ENCODE data around the gene PC. TPM values are rescaled to one million over a fixed set of nuclear protein-coding genes. Genes with fewer than 3 reads are reported as not detected.

PC gene
- total and polyA plus RNA-seq, 2 donors (not counting 3 experiments of a cell fraction or from before 2014, with no cell fraction given) = 5.5 to 17.5 TPM

- Histone ChIP-seq H2AFZ (ENCODE audit: low read depth, low read length) (no peak overlapping the region), H3K4me2 (ENCODE audit: insufficient read depth, low read length) (no peak overlapping the region), H3K79me2 (ENCODE audit: control insufficient read depth, insufficient read depth, low read length) (no peaks in the 10 kb centered on the region), H3K27me3 (ENCODE audit: control insufficient read depth in 2 of 2, insufficient read depth in 2 of 2, low read length in 2 of 2) (no peaks in the 10 kb centered on the region), H3K4me1 (ENCODE audit: control insufficient read depth, extremely low read depth, insufficient read depth, low read length) (no peaks in the 10 kb centered on the region), H4K20me1 (replicated peaks; ENCODE audit: control insufficient read depth, extremely low read depth, insufficient read depth, low read length) (no peaks in the 10 kb centered on the region), H3K9me1 (replicated peaks; ENCODE audit: control insufficient read depth, extremely low read depth, insufficient read depth, low read length) (no peaks in the 10 kb centered on the region), H3K4me3 (replicated peaks in 1 of 3; ENCODE audit: insufficient read depth in 1 of 3, low read depth in 1 of 3, low read length in 3 of 3) (no peak overlapping the region), H3K36me3 (ENCODE audit: control insufficient read depth in 2 of 2, extremely low read depth in 1 of 2, insufficient read depth in 2 of 2, low read length in 2 of 2) (no peaks in the 10 kb centered on the region), H3K9me3 (replicated peaks; ENCODE audit: control insufficient read depth, insufficient read depth, low read length) (no peaks in the 10 kb centered on the region), H3K27ac (ENCODE audit: insufficient read depth, low read depth, low read length) (no peak overlapping the region), H3K9ac (replicated peaks; ENCODE audit: extremely low read depth, insufficient read depth, low read length) (no peak overlapping the region)
- no peak for DNase-seq (ENCODE audit: low read depth, low spot score)
- dilution Hi-C loops (cut with MboI; ENCODE audit: extremely low pct_ligation_motif_present, low sequenced_read_pairs) (no loop called here), intact Hi-C loops (cut with micrococcal nuclease) (no loop called here)
- POLR2A ChIA-PET = no interaction called here
- no peak for FAIRE-seq
- BruUV-seq (replicated peaks) = no TSS peak
- CTCF ChIA-PET = no interaction called here
- TF ChIP-seq GATA2 (IDR thresholded peaks at IDR 0.05; ENCODE audit: insufficient read depth, insufficient read length, low read depth, low read length) (no peak), EZH2 (IDR thresholded peaks at IDR 0.05; ENCODE audit: borderline replicate concordance, low read depth, low read length, severe bottlenecking) (no peak), POLR2A (IDR thresholded peaks at IDR 0.05; ENCODE audit: low read depth, low read length) (no peak), POLR2AphosphoS5 (IDR thresholded peaks at IDR 0.05; ENCODE audit: insufficient read depth, low read depth, low read length) (no peak), FOS (IDR thresholded peaks at IDR 0.05; ENCODE audit: borderline replicate concordance, insufficient read depth, low read length) (no peak), JUN (IDR thresholded peaks at IDR 0.05; ENCODE audit: borderline replicate concordance, insufficient read depth, insufficient read length, low read depth) (no peak), MYC (IDR thresholded peaks at IDR 0.05; ENCODE audit: low read depth, low read length) (no peak)
- TF ChIP-seq, protein P1, sequence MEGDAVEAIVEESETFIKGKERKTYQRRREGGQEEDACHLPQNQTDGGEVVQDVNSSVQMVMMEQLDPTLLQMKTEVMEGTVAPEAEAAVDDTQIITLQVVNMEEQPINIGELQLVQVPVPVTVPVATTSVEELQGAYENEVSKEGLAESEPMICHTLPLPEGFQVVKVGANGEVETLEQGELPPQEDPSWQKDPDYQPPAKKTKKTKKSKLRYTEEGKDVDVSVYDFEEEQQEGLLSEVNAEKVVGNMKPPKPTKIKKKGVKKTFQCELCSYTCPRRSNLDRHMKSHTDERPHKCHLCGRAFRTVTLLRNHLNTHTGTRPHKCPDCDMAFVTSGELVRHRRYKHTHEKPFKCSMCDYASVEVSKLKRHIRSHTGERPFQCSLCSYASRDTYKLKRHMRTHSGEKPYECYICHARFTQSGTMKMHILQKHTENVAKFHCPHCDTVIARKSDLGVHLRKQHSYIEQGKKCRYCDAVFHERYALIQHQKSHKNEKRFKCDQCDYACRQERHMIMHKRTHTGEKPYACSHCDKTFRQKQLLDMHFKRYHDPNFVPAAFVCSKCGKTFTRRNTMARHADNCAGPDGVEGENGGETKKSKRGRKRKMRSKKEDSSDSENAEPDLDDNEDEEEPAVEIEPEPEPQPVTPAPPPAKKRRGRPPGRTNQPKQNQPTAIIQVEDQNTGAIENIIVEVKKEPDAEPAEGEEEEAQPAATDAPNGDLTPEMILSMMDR (IDR thresholded peaks at IDR 0.05; ENCODE audit: extremely low read depth in 1 of 2, insufficient read depth in 1 of 2, low read depth in 1 of 2, low read length in 2 of 2) = no peak
- TF ChIP-seq, protein P2, sequence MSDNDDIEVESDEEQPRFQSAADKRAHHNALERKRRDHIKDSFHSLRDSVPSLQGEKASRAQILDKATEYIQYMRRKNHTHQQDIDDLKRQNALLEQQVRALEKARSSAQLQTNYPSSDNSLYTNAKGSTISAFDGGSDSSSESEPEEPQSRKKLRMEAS (IDR thresholded peaks at IDR 0.05; ENCODE audit: insufficient read depth, insufficient read length) = no peak
Observed at GRCh38 chr11:66953081-66953833, 4.9 kb downstream of the PC start.

All from endothelial cell of umbilical vein (primary cell).